CD4-positive, alpha-beta T cell treated with Interleukin-17A for 4 hours (primary cell): ENCODE results near the gene PAPPA.

Experiments
- DNase-seq: peaks from one replicate; pipeline ENCODE4 v3.0.0-alpha.2; 2020; ENCODE audit warnings: mixed read lengths

The PAPPA gene

DNA sequence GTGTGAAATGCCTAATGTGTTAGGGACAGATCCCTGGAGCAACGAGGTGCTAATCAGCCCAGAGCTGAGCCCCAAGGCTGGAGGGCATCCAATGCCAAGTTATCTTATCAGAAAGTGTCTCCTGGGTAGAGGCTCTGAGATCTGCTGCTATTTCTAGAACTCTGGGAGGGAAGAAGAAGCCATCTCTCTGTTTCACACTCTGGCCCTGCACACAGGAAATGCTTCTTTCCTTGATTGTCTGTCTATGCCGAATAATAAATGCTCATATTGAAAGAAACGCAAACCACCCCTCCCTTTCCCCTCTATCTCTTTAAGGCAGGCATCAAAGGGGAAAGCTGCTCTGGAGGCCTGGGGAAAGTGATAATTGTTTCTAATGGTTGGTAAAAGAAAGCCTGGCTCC lies 166.7 kb downstream of the PAPPA start:
- DNase-seq, result no peak

DNA sequence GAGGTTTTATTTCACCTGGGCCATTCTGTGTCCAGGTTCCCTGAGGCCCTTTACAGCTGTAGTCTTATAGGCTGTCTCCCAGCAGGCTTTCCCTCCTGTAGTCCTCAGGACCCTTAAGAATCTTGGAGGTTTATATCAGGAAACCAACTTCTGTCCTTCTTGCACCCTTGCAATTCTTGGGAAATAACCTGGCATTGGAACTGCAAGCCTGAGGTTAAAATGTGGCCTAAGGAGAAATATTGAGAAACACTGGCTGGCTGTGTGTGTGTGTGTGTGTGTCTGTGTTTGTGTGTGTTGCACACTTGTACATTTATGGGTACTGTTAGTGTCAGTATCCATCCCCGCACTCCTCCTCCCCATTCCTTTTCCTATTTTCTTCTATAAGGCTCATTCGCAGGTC lies 168.9 kb downstream of the PAPPA start:
- DNase-seq, result no peak

- DNase-seq, result no peak
These were observed 169.4 kb downstream of the PAPPA start for GRCh38 chr9:116323012-116323411.

- no peak for DNase-seq
These were observed 170.0 kb downstream of the PAPPA start for GRCh38 chr9:116323571-116323970.

DNA sequence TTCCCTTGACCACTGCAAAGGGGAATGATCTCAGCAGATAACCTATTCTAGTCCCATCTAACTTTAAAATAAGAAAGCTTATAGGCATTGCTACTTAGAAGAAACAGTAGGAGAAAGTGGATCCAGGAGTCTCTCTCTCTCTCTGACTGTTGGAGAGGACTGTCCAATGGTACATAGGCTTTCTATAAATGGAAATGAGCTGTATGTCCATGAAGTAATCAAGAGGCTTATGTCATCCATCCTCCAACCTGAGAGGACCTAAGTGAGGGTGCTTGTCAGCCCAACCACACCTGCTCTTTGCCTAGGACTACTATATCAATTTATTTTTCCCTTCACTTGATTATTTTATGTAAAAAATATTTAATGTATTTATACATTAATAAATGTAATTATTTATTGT lies 172.3 kb downstream of the PAPPA start:
- DNase-seq, result no peak

- no peak for DNase-seq
These were observed 174.3 kb downstream of the PAPPA start for GRCh38 chr9:116327701-116328405.

DNA sequence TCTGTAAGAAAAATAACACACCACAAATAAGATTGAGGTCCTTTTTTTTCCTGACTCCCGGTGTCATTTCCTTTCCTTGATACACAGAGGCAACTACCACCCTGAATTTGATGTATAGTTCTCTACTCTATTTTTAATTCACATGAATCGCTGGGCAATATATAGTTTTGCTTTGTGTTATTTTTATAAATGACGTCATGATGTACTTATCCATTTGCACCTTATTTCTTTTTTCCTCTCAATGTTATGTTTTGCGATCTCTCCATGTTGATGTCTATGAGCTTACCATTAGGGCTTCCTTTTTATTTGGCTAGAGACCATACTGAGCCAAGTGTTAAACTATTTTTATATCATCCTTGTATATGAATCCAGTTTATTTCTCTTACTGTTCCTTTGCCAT lies 175.9 kb downstream of the PAPPA start:
- no peak for DNase-seq

- DNase-seq, result no peak
These were observed 177.7 kb downstream of the PAPPA start for GRCh38 chr9:116331241-116331640.

DNA sequence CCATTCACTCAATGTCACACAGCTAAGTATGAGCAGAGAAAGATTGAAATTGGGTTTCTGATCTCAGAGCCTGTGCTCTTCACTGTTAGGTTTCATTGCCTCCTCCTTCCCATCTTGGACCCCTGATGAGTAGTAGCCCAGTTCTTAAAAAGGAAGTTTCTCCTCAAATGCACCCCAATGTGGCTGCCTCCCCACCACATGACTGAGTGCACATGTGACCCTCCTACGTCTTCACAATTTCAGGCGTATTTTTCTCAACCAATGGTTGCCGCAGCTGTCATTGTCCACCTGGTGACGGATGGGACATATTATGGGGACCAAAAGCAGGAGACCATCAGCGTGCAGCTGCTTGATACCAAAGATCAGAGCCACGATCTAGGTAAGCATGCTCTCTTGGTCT lies 178.5 kb downstream of the PAPPA start:
- DNase-seq, result no peak

GRCh38 chr9:116333254-116333653 lies 179.7 kb downstream of the PAPPA start:
- DNase-seq, result no peak

GRCh38 chr9:116334546-116335150 lies 181.1 kb downstream of the PAPPA start:
- no peak for DNase-seq

GRCh38 chr9:116335392-116335791 lies 181.8 kb downstream of the PAPPA start:
- no peak for DNase-seq

DNA sequence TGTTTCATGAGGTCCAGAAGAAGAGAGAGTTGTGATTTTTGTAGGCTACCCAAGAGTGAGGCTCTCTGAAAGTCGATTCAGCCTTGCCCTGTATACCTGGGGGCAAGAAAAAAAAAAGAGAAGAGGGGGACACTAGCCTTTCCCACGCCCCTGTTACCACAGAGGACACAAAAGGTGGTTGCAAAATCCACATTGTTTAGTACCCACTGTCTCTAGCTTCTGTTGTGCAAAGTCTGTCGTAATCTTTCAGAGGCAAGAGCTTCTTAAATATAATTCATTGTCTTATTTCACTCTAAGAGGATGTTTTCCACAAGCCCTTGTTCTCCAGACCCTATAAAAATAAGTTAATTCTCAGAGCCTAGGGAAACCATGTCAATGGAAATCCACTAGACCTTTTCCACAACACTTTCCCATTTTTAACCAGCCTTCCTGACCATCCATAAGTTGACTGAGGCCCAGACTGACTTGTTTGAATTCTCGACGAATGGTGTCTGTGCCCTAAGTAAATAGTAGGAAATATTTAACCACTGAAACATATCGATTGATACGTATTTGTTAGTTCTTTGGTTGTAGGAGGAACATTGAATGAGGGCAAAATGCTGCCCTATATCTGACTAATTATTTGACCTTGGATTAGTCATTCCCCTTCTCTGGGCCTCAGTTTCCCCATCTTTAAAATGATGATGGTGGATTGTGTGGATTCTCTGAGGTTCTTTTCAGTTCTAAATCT lies 182.7 kb downstream of the PAPPA start:
- no peak for DNase-seq

DNA sequence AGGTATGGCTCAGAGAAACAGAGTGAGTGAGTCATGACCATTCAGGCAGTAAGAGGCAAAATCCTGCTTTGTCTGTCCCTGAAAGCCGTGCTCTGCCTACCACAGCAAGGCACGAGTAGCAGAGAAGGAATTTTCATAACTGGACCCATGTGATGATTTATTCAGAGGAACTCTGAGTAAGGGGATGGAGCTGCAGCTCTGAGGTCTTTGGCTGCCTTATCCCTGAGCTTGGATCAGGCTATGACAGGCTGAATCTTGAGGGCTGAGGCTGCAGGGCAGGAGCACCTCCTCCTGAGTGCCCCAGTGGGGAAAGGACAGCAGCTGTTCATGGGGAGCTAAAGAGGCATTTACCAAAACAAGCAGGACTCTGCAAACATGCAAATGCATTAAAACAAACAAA lies 183.4 kb downstream of the PAPPA start:
- DNase-seq, result no peak

GRCh38 chr9:116340270-116340669 lies 186.7 kb downstream of the PAPPA start:
- no peak for DNase-seq

GRCh38 chr9:116342061-116342460 lies 188.5 kb downstream of the PAPPA start:
- DNase-seq, result no peak

DNA sequence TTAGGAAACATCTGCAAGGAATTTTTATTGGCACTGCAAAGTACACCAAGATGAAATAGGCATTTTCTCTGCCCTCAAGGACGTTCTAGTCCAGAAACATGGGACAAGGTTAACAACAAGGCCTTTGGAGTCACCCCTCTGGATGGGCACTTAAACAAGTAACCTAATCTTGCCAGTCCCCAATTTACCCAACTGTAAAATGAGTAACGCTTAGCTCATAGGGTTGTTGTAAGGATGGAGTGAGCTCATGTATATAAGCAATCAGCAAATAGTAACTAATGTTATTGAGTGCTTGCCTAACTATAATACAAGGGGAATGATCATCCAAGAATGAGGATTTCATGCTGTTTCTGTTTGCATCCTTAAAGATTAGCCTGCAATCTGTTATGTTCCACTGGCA lies 189.3 kb downstream of the PAPPA start:
- no peak for DNase-seq

DNA sequence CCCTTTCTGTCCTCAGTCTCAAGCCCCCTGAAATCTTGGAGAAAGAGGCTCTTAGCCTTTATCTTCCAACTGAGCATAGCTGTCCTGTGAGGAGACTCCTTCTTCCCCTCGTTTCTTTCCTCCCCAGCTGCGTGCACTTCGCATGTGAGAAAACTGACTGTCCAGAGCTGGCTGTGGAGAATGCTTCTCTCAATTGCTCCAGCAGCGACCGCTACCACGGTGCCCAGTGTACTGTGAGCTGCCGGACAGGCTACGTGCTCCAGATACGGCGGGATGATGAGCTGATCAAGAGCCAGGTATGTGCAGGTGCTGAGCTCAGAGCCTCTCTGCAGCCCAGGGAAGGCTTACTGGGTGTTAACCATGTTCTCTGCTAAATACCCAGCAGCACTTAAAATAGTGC lies 190.8 kb downstream of the PAPPA start:
- DNase-seq, result no peak

- DNase-seq, result no peak
These were observed 191.8 kb downstream of the PAPPA start for GRCh38 chr9:116345393-116345792.

GRCh38 chr9:116345817-116346216 lies 192.2 kb downstream of the PAPPA start:
- DNase-seq, result no peak

- DNase-seq, result no peak
These were observed 196.1 kb downstream of the PAPPA start for GRCh38 chr9:116349684-116350083.

GRCh38 chr9:116350213-116350612 lies 196.6 kb downstream of the PAPPA start:
- no peak for DNase-seq

DNA sequence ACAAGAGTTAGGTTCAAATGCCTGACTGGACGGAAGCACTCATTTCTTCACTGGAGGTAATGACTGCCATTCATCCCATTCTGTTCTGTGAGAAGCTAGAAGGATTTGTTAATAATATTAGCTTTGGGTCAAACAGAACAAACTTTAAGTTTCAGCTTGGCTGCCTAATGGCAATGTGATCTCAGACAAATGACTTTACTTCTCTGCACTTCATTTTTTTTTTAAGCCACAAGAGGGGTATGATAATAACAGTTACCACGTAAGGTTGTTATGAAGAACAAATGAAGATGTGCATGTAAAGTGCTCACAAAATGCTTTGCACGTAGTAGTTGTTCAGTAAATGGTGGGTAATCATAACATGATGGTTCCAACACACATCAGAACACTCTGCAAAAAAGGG lies 199.4 kb downstream of the PAPPA start:
- no peak for DNase-seq
